ENCODE data around the gene LDLRAD4.

Gene LDLRAD4

DNA sequence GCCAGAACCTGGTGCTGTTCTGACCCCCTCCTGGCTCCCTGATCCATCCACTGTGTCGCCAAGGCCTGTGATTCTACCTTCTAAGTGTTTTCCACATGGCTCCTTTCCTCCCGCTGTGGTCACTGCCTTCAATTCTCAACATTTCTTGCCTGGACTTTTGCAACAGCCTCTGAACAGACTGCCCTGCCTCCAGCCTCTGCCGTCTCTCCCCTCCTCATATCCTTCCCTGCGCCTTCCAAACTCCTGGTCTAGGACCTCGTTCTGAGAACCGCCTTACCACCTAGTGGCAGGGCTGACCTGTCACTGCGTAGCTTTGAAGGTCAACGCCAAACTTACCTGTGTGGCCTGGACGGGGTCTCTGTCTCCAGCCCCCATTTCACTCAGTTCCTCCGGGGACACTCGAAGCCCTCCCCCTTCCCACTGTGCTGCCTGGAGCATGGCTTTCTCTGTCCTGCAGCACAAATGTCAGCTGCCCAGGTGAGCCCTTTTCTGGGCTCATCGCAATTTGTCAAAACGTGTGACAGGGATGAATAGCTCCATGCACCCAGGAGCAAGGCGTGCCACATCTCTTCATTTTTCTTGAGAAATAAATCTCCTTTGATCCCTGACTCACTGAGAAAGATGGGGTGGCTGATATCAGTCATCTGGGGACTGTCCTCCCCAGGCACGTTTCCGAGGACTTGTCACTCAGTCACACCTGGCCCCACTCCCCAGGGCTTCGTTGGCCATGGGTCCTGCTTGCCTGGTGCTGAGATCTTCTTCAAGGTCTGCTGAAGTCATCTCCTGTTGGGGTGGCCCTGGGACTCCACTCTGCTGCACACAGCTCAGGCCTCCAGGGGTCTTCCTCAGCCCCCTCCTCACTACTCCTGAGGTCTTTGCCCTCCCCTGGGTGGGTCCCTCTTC, 46.7 kb downstream of the LDLRAD4 start:
- no peak for DNase-seq

- DNase-seq: no peak
Observed at GRCh38 chr18:13265911-13266217, 47.3 kb downstream of the LDLRAD4 start.

- peak in 2 of 51 donors; percentile 14 to 26 for DNase-seq
Observed at GRCh38 chr18:13266218-13267100, 47.9 kb downstream of the LDLRAD4 start.

DNA sequence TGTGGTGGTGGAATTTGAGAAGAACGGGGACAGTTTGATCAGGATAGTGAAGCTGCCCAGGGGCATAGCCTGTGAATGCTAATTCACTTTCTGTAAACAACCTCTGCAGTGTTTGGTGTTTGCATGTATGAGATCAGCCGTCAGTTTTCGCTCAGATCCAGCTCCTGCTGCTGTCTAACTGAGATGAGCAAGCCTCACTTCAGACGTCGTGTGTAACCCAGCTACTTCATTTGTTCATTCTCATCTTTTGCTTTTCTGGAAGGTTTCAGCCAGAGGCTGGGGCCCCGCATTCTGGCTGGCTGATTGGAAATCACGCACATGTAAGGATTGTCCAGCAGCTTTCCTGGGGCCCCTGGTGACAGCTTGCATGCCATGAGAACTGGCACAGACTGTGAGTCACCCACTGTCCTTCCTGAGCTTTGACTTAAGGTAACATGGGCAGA, 48.9 kb downstream of the LDLRAD4 start:
- no peak for DNase-seq

DNA sequence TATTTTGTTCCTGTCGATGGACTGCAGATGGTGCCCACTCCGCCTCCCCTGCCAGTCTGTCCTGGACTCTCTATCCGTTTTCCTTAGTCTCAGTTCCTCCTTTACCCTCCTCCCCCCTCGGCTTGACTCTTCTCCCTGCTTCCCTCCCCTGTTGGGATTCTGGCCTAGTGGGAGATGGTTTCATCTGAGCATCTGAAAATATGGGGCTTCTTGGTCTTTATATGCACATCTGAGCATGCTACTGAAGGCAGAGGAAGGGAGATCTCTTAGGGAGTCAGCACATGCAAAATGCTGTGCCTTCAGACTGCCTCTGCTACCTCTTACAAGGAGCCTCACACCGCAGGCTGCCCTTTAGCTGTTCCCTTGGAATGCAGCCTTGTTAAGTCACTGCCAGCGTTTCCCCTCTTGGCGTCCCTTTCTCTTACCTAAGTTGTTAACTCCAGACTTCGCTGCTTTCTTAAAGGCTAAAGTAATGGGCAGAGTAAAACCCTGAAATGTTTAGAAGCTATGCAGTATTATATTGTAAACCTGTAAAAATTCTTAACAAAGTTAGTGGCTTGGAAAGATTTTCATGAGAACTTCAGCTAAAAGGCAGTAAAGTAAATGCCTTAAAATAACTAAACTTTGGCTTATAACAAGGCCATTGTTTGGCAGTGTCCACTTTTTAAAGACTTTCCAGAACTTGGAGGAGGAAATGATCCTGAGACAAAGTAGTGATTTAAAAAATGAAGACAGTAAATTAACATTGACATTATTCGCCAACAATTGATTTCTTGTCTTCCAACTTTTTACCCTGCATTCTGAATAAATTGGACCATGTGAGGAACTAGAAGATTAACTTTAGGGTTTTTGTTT, 49.8 kb downstream of the LDLRAD4 start:
- peak in 1 of 51 donors; percentile 30 for DNase-seq

DNA sequence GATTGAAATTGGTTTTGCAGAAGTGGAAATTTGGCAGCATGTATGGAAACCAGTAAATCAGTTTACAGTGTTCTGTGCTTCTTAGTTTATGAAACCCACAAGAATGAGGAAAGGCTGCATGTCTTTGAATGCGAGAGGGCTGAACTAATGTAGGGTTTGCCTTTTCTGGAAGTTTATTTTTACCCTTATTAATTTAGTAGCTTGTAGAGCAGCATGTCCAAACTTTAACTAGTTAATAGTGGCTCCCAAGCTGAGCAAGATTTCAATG, 50.4 kb downstream of the LDLRAD4 start:
- no peak for DNase-seq

GRCh38 chr18:13269521-13270011, 51.0 kb downstream of the LDLRAD4 start:
- DNase-seq: peak in 7 of 51 donors; percentile 20 to 60 (median 30)

DNA sequence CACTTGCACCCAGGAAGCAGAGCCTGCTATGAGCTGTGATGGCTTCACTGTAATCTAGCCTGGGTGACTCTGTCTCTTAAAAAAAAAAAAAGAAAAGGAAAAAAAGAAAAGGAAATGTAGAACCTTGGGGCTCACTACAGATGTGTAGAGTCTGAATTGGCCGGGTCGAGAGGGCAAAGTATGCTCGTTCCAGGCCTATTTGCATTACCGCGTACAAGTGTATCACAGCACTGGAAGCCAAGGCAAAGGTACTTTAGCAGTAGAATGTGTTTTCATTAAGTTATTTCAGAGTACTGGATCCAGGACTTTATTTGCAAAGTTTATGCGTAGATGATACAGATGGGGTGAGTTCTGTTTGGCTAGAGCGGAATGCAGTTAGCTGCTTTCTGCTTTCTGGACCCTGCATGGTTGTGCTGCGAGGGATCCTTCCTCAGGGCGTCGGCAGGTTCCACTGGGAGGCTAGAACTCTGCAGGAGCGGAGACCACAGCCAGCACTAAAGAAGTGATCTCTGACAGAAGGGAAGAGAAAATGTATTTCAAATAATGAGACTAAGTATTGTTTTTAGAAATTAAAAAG, 51.8 kb downstream of the LDLRAD4 start:
- no peak for DNase-seq

DNA sequence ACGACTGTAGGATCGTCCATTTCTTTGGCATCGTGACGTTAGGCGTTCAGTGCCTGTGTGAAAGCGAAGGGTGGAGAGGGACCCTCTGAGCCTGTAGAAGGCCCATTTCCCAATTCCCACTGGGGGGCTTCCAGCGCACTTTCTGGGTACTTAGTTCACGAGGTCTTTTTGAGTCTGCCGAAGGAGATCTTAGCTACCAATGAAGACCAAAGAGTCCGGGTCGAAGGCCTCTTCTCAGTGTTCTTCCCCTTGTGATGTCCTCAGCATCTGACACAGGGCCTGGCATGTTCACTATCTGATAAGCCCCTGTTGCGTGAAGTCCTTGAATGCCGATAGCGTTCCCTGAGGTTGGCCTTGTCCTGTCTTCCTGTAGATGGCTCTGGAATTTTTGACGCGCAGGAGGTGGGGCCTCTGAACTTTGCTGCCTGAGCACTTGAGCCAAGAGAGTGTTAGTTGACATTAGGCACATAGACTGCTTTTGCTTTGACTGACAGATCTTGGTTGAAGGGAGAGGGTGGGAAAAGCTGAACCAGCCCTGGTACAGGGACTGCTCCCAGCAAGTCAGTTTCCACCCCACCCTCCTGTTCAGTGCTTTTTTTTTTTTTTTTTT, 52.8 kb downstream of the LDLRAD4 start:
- DNase-seq: no peak

DNA sequence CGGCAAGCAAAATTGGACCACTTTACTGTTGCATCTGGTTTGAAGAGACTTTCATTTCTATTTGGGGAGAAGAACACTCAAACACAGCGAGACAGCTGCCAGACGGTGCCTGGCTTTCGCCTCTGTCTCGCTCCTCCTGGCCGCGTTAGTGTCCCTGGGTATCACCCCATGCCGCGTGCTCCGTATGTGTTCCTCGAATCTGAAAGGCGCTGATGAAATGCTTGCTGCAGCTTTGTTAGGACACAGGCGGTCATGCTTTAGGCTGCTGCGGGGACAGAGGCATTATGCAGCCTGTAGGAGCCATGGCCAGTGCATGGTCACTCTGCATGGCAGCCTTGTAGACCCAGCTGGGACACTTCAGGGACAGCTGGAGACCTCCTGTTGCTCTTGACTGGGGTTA, 53.9 kb downstream of the LDLRAD4 start:
- DNase-seq: no peak

- DNase-seq: no peak
Observed at GRCh38 chr18:13273800-13274199, 55.2 kb downstream of the LDLRAD4 start.

GRCh38 chr18:13275075-13275474, 56.5 kb downstream of the LDLRAD4 start:
- DNase-seq: no peak

GRCh38 chr18:13276530-13277520, 58.3 kb downstream of the LDLRAD4 start:
- DNase-seq: no peak

DNA sequence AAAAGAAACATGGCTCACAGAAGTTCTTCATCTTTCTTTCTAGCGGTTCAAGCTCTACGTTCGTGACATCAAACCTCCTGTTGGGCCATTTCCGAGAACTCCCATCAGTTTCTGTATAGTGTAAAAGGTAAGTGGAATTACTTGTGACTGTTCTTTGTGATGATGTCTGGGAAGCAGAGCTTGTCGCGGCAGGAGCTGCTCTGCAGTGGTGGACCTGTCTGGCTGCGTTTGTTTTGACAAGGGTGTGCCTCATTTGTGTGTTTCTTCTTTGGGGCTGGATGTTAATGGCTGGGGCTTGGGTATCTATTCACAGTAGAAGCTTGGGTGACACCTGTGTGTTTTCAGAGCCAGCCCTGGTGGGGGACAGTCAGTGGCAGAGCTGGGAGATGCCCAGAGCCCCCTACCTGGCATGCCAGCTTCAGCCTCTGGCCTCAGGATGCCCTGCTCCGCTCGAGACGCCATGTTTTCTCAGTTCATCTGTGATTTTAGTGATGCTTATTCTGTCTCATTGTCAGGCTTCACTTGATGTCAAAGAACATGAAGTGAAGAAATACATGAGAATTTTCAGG, 59.6 kb downstream of the LDLRAD4 start:
- DNase-seq: no peak

GRCh38 chr18:13279181-13280069, 60.9 kb downstream of the LDLRAD4 start:
- peak in 1 of 51 donors; percentile 38 for DNase-seq

GRCh38 chr18:13280070-13280795, 61.7 kb downstream of the LDLRAD4 start:
- no peak for DNase-seq

GRCh38 chr18:13281406-13281805, 62.8 kb downstream of the LDLRAD4 start:
- DNase-seq: no peak

Measured in hypothalamus (tissue), 51 donors.